Activated CD4-positive, alpha-beta memory T cell treated with anti-CD3 and anti-CD28 coated beads for 36 hours (primary cell): ENCODE results near the gene RSPO1. TPM values are rescaled to one million over a fixed set of nuclear protein-coding genes. Genes with fewer than 3 reads are reported as not detected.
"Not testable (repeated sequence)": the region's sequence is repeated elsewhere in the genome, so short reads cannot be mapped to it uniquely, and the experiment has no call there.

Experiments
- CTCF ChIA-PET: fragments of 350-600 bp; sonication (Branson Sonifier 250); formaldehyde crosslinking; loops from one replicate; lab custom pipeline; 2021; ENCODE audit warnings: antibody characterized with exemption, inconsistent platforms; lab: Charles Lee
- POLR2A ChIA-PET: fragments of 350-600 bp; sonication (Branson Sonifier 250); formaldehyde crosslinking; loops from one replicate; lab custom pipeline; 2021; ENCODE audit warnings: antibody characterized with exemption; lab: Charles Lee
- DNase-seq: peaks from one replicate; pipeline ENCODE4 v3.0.0-alpha.2; 2020
- H3K27ac Mint-ChIP-seq: one replicate; pipeline ENCODE4 v1.8.0; 2021; ENCODE audit warnings: mixed read lengths
- H3K27me3 Mint-ChIP-seq: one replicate; pipeline ENCODE4 v1.8.0; 2021; ENCODE audit warnings: mixed read lengths
- H3K36me3 Mint-ChIP-seq: one replicate; pipeline ENCODE4 v1.8.0; 2021; ENCODE audit warnings: mixed read lengths
- H3K4me1 Mint-ChIP-seq: one replicate; pipeline ENCODE4 v1.8.0; 2021; ENCODE audit warnings: low read depth, mixed read lengths
- H3K4me3 Mint-ChIP-seq: one replicate; pipeline ENCODE4 v1.8.0; 2021; ENCODE audit warnings: mild to moderate bottlenecking, mixed read lengths
- H3K9me3 Mint-ChIP-seq: one replicate; pipeline ENCODE4 v1.8.0; 2021; ENCODE audit warnings: mixed read lengths
- intact Hi-C: fragments of 100-400 bp; cut with micrococcal nuclease; formaldehyde crosslinking; loops from one replicate; pipeline ENCODE4 v1.15.1; 2023
- total RNA-seq, 2 experiments: library from RNA; stranded (reverse); gene quantifications; one replicate each; pipeline ENCODE4 v1.2.3, GENCODE V29; 2021

RSPO1 gene
- total RNA-seq, 2 experiments from 2014 or later = not detected

GRCh38 chr1:37588939-37589338 is 45.8 kb downstream of the RSPO1 start:
- DNase-seq = no peak
- intact Hi-C loops = loop anchor here (1.0 kb wide), 1 partner anchor 13 kb away; no protein-coding TSS in a partner anchor
- H3K27ac Mint-ChIP-seq = peak overlapping the region; percentile 49
- ChIA-PET CTCF (interaction anchor here (1.0 kb wide), 1 partner anchor 14 kb away, joined by 4 read pairs; no protein-coding TSS in a partner anchor), POLR2A (interaction anchor here (0.9 kb wide), 1 partner anchor 13 kb away, joined by 4 read pairs; no protein-coding TSS in a partner anchor)
- H3K4me3 Mint-ChIP-seq = no peak overlapping the region
- no peaks in the 10 kb centered on the region for H3K27me3 Mint-ChIP-seq
- peaks cover 48% of the 10 kb centered on the region for H3K36me3 Mint-ChIP-seq
- H3K9me3 Mint-ChIP-seq = no peaks in the 10 kb centered on the region
- peaks cover 31% of the 10 kb centered on the region for H3K4me1 Mint-ChIP-seq

DNA sequence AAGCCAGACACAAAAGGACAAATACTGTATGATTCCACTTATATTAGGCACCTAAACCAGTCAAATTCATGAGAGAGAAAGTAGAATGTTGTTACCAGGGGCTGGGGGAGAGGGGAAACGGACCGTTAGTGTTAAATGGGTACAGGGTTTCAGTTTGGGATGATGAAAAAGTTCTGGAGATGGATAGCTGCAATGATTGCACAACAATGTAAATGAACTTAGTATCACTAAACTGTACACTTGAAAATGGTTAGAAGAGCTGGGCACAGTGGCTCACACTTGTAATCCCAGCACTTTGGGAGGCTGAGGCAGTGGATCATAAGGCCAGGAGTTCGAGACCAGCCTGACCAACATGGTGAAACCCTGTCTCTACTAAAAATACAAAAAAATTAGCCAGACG is 50.1 kb downstream of the RSPO1 start:
- Mint-ChIP-seq H3K4me1 (peaks cover 13% of the 10 kb centered on the region), H3K36me3 (peaks cover 51% of the 10 kb centered on the region)
- H3K27me3 Mint-ChIP-seq, intact Hi-C loops, DNase-seq, H3K27ac Mint-ChIP-seq, H3K4me3 Mint-ChIP-seq, POLR2A ChIA-PET, H3K9me3 Mint-ChIP-seq: not testable (repeated sequence)
- CTCF ChIA-PET = interaction anchor here (2.9 kb wide), 1 partner anchor 18 kb away, joined by 18 read pairs; no protein-coding TSS in a partner anchor

- Mint-ChIP-seq H3K36me3 (peaks cover 70% of the 10 kb centered on the region), H3K27ac (peak overlapping the region; percentile 76), H3K4me3 (no peak overlapping the region), H3K27me3 (no peaks in the 10 kb centered on the region), H3K4me1 (peaks cover 58% of the 10 kb centered on the region), H3K9me3 (no peaks in the 10 kb centered on the region)
- POLR2A ChIA-PET = interaction anchor here (0.7 to 2.3 kb wide), 8 partner anchors 12 to 117 kb away, joined by 3 to 10 read pairs (median 3); partner anchors contain the start of genes CDCA8 and MEAF6
- intact Hi-C loops = loop anchor here (1.0 to 5.0 kb wide), 4 partner anchors 14 to 292 kb away; partner anchors contain the start of gene CDCA8
- no peak for DNase-seq
- CTCF ChIA-PET = interaction anchor here (0.8 to 1.2 kb wide), 3 partner anchors 10 to 116 kb away, joined by 3 read pairs; no protein-coding TSS in a partner anchor
Observed at GRCh38 chr1:37575692-37576091, 59.0 kb downstream of the RSPO1 start.

GRCh38 chr1:37574834-37575480 is 59.7 kb downstream of the RSPO1 start:
- Mint-ChIP-seq H3K4me1 (peaks cover 61% of the 10 kb centered on the region), H3K4me3 (no peak overlapping the region)

GRCh38 chr1:37570528-37571334 is 64.0 kb downstream of the RSPO1 start:
- H3K27ac Mint-ChIP-seq = peak overlapping the region; percentile 44
- intact Hi-C loops = no loop called here
- H3K27me3 Mint-ChIP-seq = no peaks in the 10 kb centered on the region
- no peaks in the 10 kb centered on the region for H3K9me3 Mint-ChIP-seq
- H3K4me1 Mint-ChIP-seq = peaks cover 42% of the 10 kb centered on the region
- H3K4me3 Mint-ChIP-seq = no peak overlapping the region
- peaks cover 83% of the 10 kb centered on the region for H3K36me3 Mint-ChIP-seq
- POLR2A ChIA-PET = no interaction called here
- DNase-seq = no peak
- CTCF ChIA-PET = no interaction called here

More at GRCh38 chr1:37574834-37575480, 59.7 kb downstream of the RSPO1 start:
- intact Hi-C loops = loop anchor here (5.0 kb wide), 2 partner anchors 117 to 292 kb away; partner anchors contain the start of gene CDCA8
- H3K27ac Mint-ChIP-seq = peak overlapping the region; percentile 76
- H3K9me3 Mint-ChIP-seq = no peaks in the 10 kb centered on the region
- ChIA-PET CTCF (interaction anchor here (0.5 to 0.9 kb wide), 3 partner anchors 19 to 116 kb away, joined by 3 to 4 read pairs (median 3); no protein-coding TSS in a partner anchor), POLR2A (interaction anchor here (0.8 to 2.3 kb wide), 6 partner anchors 14 to 100 kb away, joined by 3 to 10 read pairs (median 4); no protein-coding TSS in a partner anchor)
- H3K27me3 Mint-ChIP-seq = no peaks in the 10 kb centered on the region
- DNase-seq = peak; percentile 17
- peaks cover 71% of the 10 kb centered on the region for H3K36me3 Mint-ChIP-seq

- no peak overlapping the region for H3K27ac Mint-ChIP-seq
- ChIA-PET POLR2A (no interaction called here), CTCF (interaction anchor here (0.6 to 0.9 kb wide), 2 partner anchors 36 to 1275 kb away, joined by 3 read pairs; no protein-coding TSS in a partner anchor)
- H3K4me1 Mint-ChIP-seq = peaks cover 19% of the 10 kb centered on the region
- H3K36me3 Mint-ChIP-seq = peaks cover 57% of the 10 kb centered on the region
- H3K9me3 Mint-ChIP-seq = no peaks in the 10 kb centered on the region
- intact Hi-C loops = no loop called here
- H3K4me3 Mint-ChIP-seq = no peak overlapping the region
- no peaks in the 10 kb centered on the region for H3K27me3 Mint-ChIP-seq
- DNase-seq = no peak
Observed at GRCh38 chr1:37567023-37567422, 67.7 kb downstream of the RSPO1 start.

DNA sequence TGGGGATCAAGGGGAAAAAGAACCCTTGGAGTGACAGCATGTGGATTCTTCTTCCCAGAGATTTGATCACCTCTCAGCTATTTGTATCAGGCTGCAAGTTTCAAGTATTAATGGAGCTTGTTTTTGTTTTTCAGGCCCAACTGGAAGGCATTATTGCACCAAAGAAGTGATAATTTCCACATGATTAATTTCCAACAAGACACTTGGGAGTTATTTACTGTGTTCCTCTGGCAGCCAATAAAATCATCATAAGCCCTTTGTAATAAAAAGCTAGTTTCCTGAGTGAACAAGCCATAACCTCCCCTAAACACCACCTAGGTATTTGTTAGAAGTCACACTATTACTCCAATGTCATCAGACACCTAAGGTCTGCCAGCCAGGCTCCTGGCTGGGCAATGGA is 69.8 kb downstream of the RSPO1 start:
- Mint-ChIP-seq H3K9me3 (no peaks in the 10 kb centered on the region), H3K4me3 (no peak overlapping the region), H3K27ac (peak overlapping the region; percentile 30), H3K36me3 (peaks cover 39% of the 10 kb centered on the region), H3K27me3 (no peaks in the 10 kb centered on the region), H3K4me1 (peaks cover 2% of the 10 kb centered on the region)
- CTCF ChIA-PET = interaction anchor here (0.9 to 4.6 kb wide), 3 partner anchors 39 to 145 kb away, joined by 3 to 35 read pairs (median 6); no protein-coding TSS in a partner anchor
- DNase-seq = no peak
- POLR2A ChIA-PET = no interaction called here
- intact Hi-C loops = no loop called here

DNA sequence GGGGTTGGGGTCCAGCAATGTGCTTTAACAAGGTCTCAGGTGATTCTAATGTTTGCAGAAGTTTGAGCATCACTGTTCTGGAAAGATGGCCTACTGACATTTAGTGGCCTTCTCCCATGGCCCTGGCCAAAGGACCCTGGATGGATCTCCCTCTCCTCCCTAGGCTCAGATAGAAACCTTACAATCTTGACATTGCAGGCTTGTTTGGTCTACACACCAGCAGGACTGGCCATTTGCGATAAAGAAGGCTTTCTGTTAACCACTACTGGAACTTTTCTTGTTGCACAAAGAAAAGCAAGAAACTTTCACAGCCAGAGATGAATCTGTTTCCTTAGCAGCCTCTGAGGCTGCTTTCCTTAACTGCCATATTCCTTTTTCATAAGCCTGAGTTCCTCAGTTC is 71.7 kb downstream of the RSPO1 start:
- ChIA-PET CTCF (interaction anchor here (0.6 to 4.6 kb wide), 7 partner anchors 9 to 126 kb away, joined by 3 to 35 read pairs (median 5); no protein-coding TSS in a partner anchor), POLR2A (no interaction called here)
- Mint-ChIP-seq H3K4me1 (no peaks in the 10 kb centered on the region), H3K9me3 (no peaks in the 10 kb centered on the region), H3K27ac (no peak overlapping the region), H3K36me3 (peaks cover 21% of the 10 kb centered on the region), H3K27me3 (no peaks in the 10 kb centered on the region), H3K4me3 (no peak overlapping the region)
- DNase-seq = no peak
- intact Hi-C loops = no loop called here

Other genes starting within 250 kb of the RSPO1 start
- 10 to 100 TPM; 39.0 to 40.8 TPM for gene ZC3H12A, start 160.3 kb downstream of the RSPO1 start, total RNA-seq
- gene MEAF6, start 120.1 kb downstream of the RSPO1 start, total RNA-seq = 10 to 100 TPM; 89.6 to 89.7 TPM
- 10 to 100 TPM; 18.1 to 19.0 TPM for gene SNIP1, start 80.6 kb downstream of the RSPO1 start, total RNA-seq
- gene DNALI1, start 78.0 kb downstream of the RSPO1 start, total RNA-seq = under 1 TPM in 1 of 2 experiments, not detected in 1; 0.29 TPM
- gene GNL2, start 39.0 kb downstream of the RSPO1 start, total RNA-seq = 10 to 100 TPM; 70.7 to 71.2 TPM
- gene CDCA8, start 57.6 kb upstream of the RSPO1 start, total RNA-seq = 10 to 100 TPM; 55.0 to 56.0 TPM
- under 1 TPM; 0.48 to 0.92 TPM for gene EPHA10, start 130.2 kb upstream of the RSPO1 start, total RNA-seq
- 1 to 10 TPM; 1.5 TPM for gene MANEAL, start 159.0 kb upstream of the RSPO1 start, total RNA-seq
- 10 to 100 TPM; 18.1 to 19.7 TPM for gene C1orf122, start 172.9 kb upstream of the RSPO1 start, total RNA-seq
- gene YRDC, start 173.3 kb upstream of the RSPO1 start, total RNA-seq = 10 to 100 TPM; 34.1 to 36.1 TPM
- gene MTF1, start 224.7 kb upstream of the RSPO1 start, total RNA-seq = 10 to 100 TPM; 21.1 to 22.8 TPM